Measurements from ENCODE around the gene NPIPB8. TPM values are rescaled to one million over a fixed set of nuclear protein-coding genes. Genes with fewer than 3 reads are reported as not detected.
"Not testable (repeated sequence)": the region's sequence is repeated elsewhere in the genome, so short reads cannot be mapped to it uniquely, and the experiment has no call there.

Gene NPIPB8
- total RNA-seq, 1 donor from 2014 or later, result not detected

DNA sequence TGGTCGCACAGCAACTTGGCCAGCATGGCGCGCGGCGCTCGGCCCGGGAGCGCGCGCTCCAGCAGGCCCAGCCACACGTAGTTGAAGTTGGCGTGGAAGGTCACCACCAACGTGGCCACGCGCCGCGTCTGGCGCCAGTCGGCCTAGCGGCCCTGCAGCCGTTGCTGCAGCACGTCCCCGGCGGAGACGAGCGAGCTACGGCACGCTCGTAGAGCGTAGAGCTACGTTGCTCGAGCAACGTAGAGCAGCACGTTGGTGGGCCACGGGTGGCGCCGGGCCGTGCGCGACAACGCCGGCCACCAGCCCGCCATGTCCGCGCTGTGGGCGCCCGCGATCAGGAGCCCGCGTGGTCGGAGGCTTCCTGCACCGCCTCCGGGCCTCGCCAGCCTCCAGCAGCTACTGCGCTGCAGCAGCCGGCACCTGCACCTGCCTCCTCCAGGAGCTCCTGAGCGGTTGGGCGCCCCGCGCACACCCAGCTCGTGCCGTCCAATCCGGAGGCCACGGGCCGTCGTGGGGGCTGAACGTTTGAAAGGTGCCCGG, 14.6 kb upstream of the NPIPB8 start:
- Histone ChIP-seq H3F3A (ENCODE audit: low read depth) (peaks cover 4% of the 10 kb centered on the region), H3K36me3 (no peaks in the 10 kb centered on the region), H3K4me1 (peaks cover 4% of the 10 kb centered on the region), H4K20me1 (ENCODE audit: low read depth) (no peaks in the 10 kb centered on the region), H3K4me3 (no peak overlapping the region), H3K79me2 (ENCODE audit: low read depth) (no peaks in the 10 kb centered on the region), H3K27me3 (no peaks in the 10 kb centered on the region), H3K9ac (no peak overlapping the region), H3K27ac (no peak overlapping the region), H2AFZ (replicated peaks) (no peak overlapping the region), H3K9me3 (ENCODE audit: low read depth) (no peaks in the 10 kb centered on the region), H3K4me2 (no peak overlapping the region)
- H3K36me3 Mint-ChIP-seq, result no peaks in the 10 kb centered on the region
- peaks cover 2% of the 10 kb centered on the region for H3K27me3 Mint-ChIP-seq (ENCODE audit: insufficient read depth, low read depth)
- no peak overlapping the region for H3K27ac Mint-ChIP-seq
- peaks cover 15% of the 10 kb centered on the region for H3K4me1 Mint-ChIP-seq
- DNase-seq (ENCODE audit: low spot score), result no peak
- no peak for TF ChIP-seq EZH2 (IDR thresholded peaks at IDR 0.05)
- no peak for TF ChIP-seq EZH2phosphoT487 (IDR thresholded peaks at IDR 0.05)
- TF ChIP-seq, protein P1, sequence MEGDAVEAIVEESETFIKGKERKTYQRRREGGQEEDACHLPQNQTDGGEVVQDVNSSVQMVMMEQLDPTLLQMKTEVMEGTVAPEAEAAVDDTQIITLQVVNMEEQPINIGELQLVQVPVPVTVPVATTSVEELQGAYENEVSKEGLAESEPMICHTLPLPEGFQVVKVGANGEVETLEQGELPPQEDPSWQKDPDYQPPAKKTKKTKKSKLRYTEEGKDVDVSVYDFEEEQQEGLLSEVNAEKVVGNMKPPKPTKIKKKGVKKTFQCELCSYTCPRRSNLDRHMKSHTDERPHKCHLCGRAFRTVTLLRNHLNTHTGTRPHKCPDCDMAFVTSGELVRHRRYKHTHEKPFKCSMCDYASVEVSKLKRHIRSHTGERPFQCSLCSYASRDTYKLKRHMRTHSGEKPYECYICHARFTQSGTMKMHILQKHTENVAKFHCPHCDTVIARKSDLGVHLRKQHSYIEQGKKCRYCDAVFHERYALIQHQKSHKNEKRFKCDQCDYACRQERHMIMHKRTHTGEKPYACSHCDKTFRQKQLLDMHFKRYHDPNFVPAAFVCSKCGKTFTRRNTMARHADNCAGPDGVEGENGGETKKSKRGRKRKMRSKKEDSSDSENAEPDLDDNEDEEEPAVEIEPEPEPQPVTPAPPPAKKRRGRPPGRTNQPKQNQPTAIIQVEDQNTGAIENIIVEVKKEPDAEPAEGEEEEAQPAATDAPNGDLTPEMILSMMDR (IDR thresholded peaks at IDR 0.05), result no peak
- no peak overlapping the region for H3K4me3 Mint-ChIP-seq
- no peaks in the 10 kb centered on the region for H3K9me3 Mint-ChIP-seq

DNA sequence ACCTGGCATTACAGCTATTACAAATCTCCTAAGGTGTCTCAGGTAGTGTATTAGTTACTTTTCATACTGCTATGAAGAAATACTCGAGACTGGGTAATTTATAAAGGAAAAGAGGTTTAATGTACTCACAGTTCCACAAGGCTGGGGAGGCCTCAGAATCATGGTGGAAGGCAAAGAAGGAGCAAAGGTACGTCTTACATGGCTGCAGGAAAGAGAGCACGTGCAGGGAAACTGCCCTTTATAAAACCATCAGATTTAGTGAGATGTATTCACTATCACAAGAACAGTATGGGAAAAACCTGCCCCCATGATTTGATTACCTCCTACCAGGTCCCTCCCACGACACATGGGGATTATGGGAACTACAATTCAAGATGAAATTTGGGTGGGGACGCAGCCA, 7.0 kb upstream of the NPIPB8 start:
- H3K9me3 Mint-ChIP-seq; H3K36me3 ChIP-seq; H3K27ac ChIP-seq; H3K79me2 ChIP-seq (ENCODE audit: low read depth); H3K4me3 Mint-ChIP-seq; H3K9me3 ChIP-seq (ENCODE audit: low read depth); H3K27me3 ChIP-seq; H3K9ac ChIP-seq; H3F3A ChIP-seq (ENCODE audit: low read depth); H4K20me1 ChIP-seq (ENCODE audit: low read depth); H3K36me3 Mint-ChIP-seq; H2AFZ ChIP-seq (replicated peaks); H3K4me2 ChIP-seq; H3K27me3 Mint-ChIP-seq (ENCODE audit: insufficient read depth, low read depth); H3K4me1 ChIP-seq; H3K4me1 Mint-ChIP-seq; DNase-seq (ENCODE audit: low spot score); H3K27ac Mint-ChIP-seq; H3K4me3 ChIP-seq: not testable (repeated sequence)

DNA sequence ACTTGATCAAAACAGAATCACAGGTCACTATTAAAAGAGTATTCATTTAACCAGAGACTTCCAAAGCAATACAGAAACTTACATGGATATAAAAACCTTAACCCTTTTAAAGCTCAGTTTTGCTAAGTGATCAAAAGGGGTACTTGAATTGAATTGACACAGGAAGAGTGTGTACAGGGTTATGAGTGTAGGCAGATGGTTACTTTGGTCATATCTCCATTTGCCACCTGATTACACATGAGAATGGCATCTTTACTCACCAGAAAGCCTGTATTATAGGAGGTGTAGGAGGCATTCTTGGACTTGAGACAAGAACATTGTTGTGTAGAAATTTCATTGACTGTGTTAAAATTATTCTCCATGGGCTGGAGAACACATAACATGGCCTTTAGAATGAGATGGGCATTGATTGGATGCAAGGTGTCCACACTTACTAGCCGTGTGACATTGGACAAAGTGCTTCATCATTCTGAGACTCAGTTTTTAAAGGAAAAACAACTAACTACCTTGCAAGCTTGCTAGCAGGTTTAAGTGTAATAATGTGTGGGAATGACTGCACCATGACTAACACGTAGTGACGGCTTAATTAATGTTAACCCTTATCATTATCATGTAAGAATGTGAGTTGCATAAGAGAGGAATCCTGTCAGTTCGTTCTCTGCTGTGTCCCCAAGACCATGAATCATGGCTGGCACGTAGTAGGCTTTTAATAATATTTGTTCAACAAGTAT, 1.6 kb upstream of the NPIPB8 start:
- H3K4me3 Mint-ChIP-seq; H3K4me1 Mint-ChIP-seq; H3F3A ChIP-seq (ENCODE audit: low read depth); DNase-seq (ENCODE audit: low spot score); H3K36me3 ChIP-seq; H3K27me3 ChIP-seq; H3K4me3 ChIP-seq; H3K36me3 Mint-ChIP-seq; H3K27ac ChIP-seq; H3K79me2 ChIP-seq (ENCODE audit: low read depth); H3K4me1 ChIP-seq; H4K20me1 ChIP-seq (ENCODE audit: low read depth); H3K27ac Mint-ChIP-seq; H2AFZ ChIP-seq (replicated peaks); H3K9ac ChIP-seq; H3K9me3 Mint-ChIP-seq; H3K27me3 Mint-ChIP-seq (ENCODE audit: insufficient read depth, low read depth); H3K9me3 ChIP-seq (ENCODE audit: low read depth); H3K4me2 ChIP-seq: not testable (repeated sequence)

DNA sequence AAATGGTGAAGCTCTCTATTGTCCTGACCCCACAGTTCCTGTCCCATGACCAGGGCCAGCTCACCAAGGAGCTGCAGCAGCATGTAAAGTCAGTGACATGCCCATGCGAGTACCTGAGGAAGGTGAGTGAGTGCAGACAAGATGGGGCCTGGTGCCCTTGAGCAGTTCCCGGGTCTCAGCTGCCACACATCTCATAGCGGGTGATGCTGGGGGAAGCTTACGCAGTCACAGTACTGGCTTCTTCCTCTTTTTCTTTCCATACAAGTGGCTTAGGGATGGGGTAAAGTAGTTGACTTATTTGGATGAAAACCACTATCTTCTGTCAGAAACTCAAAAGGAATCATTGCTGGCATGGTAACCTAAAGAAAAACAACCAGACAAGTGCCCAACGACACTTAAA, 494 bp downstream of the NPIPB8 start:
- not testable (repeated sequence) for H3K4me2 ChIP-seq; H3K4me3 ChIP-seq; H3K9me3 Mint-ChIP-seq; H3K79me2 ChIP-seq (ENCODE audit: low read depth); H3K4me1 ChIP-seq; H3K4me3 Mint-ChIP-seq; H3K4me1 Mint-ChIP-seq; H3K36me3 Mint-ChIP-seq; H3K27ac ChIP-seq; H3F3A ChIP-seq (ENCODE audit: low read depth); H3K36me3 ChIP-seq; DNase-seq (ENCODE audit: low spot score); H3K27me3 Mint-ChIP-seq (ENCODE audit: insufficient read depth, low read depth); H4K20me1 ChIP-seq (ENCODE audit: low read depth); H3K9ac ChIP-seq; H3K27ac Mint-ChIP-seq; H3K27me3 ChIP-seq; H3K9me3 ChIP-seq (ENCODE audit: low read depth); H2AFZ ChIP-seq (replicated peaks)

DNA sequence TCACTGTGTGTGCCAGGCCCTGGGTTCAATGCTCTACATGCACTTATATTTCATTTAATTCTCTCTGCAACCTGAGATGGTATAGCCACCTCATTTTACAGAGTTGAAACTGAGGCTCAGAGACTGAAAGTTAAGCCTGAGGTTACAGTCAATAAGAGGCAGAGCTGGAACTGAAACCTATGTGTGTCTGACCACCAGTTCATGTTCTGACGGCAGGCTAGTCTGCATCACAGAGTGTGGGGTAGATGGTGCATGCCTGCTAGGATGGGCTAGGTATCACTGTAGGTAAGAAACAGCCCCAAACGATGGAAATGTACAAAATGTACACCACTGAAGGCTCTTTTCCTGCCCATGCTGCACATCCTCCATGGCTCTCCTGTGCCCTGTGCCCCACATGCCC, 2.1 kb downstream of the NPIPB8 start:
- H3K9me3 Mint-ChIP-seq; H3K4me2 ChIP-seq; H3K9me3 ChIP-seq (ENCODE audit: low read depth); H3K27ac Mint-ChIP-seq; H3K36me3 ChIP-seq; H3K79me2 ChIP-seq (ENCODE audit: low read depth); DNase-seq (ENCODE audit: low spot score); H3K27ac ChIP-seq; H3K9ac ChIP-seq; H3K27me3 Mint-ChIP-seq (ENCODE audit: insufficient read depth, low read depth); H3K4me1 Mint-ChIP-seq; H3K36me3 Mint-ChIP-seq; H3K27me3 ChIP-seq; H3K4me1 ChIP-seq; H3K4me3 ChIP-seq; H4K20me1 ChIP-seq (ENCODE audit: low read depth); H2AFZ ChIP-seq (replicated peaks); H3F3A ChIP-seq (ENCODE audit: low read depth); H3K4me3 Mint-ChIP-seq: not testable (repeated sequence)

DNA sequence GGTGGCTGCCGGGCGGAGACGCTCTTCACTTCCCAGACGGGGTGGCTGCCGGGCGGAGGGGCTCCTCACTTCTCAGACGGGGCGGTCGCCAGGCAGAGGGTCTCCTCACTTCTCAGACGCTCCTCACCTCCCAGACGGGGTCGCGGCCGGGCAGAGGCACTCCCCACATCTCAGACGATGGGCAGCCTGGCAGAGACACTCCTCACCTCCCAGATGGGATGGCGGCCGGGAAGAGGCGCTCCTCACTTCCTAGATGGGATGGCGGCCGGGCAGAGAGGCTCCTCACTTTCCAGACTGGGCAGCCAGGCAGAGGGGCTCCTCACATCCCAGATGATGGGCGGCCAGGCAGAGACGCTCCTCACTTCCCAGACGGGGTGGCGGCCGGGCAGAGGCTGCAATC, 28.4 kb downstream of the NPIPB8 start:
- H2AFZ ChIP-seq (replicated peaks); H3K27me3 ChIP-seq; H3K27ac ChIP-seq; H3K4me3 Mint-ChIP-seq; H3K4me3 ChIP-seq; H3K9me3 Mint-ChIP-seq; H3K27me3 Mint-ChIP-seq (ENCODE audit: insufficient read depth, low read depth); H3K79me2 ChIP-seq (ENCODE audit: low read depth); H3F3A ChIP-seq (ENCODE audit: low read depth); H3K36me3 Mint-ChIP-seq; H3K4me1 Mint-ChIP-seq; H3K9ac ChIP-seq; H3K27ac Mint-ChIP-seq; H4K20me1 ChIP-seq (ENCODE audit: low read depth); H3K36me3 ChIP-seq; H3K4me1 ChIP-seq; H3K4me2 ChIP-seq; H3K9me3 ChIP-seq (ENCODE audit: low read depth); DNase-seq (ENCODE audit: low spot score): not testable (repeated sequence)

DNA sequence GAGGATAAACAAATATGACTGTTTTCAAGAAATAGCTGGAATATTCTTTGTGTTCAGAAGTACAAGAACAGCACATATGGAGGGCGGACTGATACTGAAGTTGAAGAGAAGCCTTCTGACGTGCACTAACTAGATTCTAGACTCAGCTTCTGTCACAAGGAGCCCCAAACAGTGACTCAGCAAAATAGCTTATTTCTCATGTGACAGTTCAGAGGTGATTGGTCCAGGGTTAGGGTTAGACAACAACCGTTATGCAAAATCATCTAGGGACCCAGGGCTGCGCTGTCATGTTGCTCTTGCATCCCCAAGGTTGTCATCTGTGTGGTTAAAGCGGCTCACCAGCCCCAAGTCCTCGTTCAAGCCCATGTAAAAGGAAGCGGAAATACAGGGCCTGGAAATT, 29.6 kb downstream of the NPIPB8 start:
- not testable (repeated sequence) for H3K4me3 Mint-ChIP-seq; H3F3A ChIP-seq (ENCODE audit: low read depth); H3K9me3 ChIP-seq (ENCODE audit: low read depth); H3K4me1 Mint-ChIP-seq; H3K9me3 Mint-ChIP-seq; H3K4me1 ChIP-seq; H3K27me3 ChIP-seq; H3K27ac Mint-ChIP-seq; H3K9ac ChIP-seq; H4K20me1 ChIP-seq (ENCODE audit: low read depth); DNase-seq (ENCODE audit: low spot score); H3K4me2 ChIP-seq; H3K27ac ChIP-seq; H3K79me2 ChIP-seq (ENCODE audit: low read depth); H3K36me3 Mint-ChIP-seq; H3K36me3 ChIP-seq; H2AFZ ChIP-seq (replicated peaks); H3K27me3 Mint-ChIP-seq (ENCODE audit: insufficient read depth, low read depth); H3K4me3 ChIP-seq

Measured in neural progenitor cell (in vitro differentiated cells).